Measurements from ENCODE around the gene BRMS1L.
"Not testable (repeated sequence)": the region's sequence is repeated elsewhere in the genome, so short reads cannot be mapped to it uniquely, and the experiment has no call there.

BRMS1L gene

GRCh38 chr14:35821564-35822411, 4.3 kb upstream of the BRMS1L start:
- no peak for DNase-seq

- no peak for DNase-seq
Measured at GRCh38 chr14:35822501-35822900, 3.6 kb upstream of the BRMS1L start.

GRCh38 chr14:35824446-35825165, 1.5 kb upstream of the BRMS1L start:
- not testable (repeated sequence) for DNase-seq

DNA sequence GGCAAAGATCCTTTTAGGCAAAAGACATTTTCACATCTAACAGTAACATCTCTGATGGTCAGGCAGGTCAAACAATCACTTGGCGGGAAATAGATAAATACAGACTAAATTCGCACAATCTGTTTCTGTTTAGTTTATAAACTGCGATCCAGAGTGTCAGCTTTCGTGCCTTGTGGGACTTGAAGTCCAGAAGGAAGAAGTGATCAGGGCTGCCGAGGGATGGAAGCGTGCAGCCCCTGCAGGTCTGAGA, 245 bp upstream of the BRMS1L start:
- DNase-seq, result no peak

DNA sequence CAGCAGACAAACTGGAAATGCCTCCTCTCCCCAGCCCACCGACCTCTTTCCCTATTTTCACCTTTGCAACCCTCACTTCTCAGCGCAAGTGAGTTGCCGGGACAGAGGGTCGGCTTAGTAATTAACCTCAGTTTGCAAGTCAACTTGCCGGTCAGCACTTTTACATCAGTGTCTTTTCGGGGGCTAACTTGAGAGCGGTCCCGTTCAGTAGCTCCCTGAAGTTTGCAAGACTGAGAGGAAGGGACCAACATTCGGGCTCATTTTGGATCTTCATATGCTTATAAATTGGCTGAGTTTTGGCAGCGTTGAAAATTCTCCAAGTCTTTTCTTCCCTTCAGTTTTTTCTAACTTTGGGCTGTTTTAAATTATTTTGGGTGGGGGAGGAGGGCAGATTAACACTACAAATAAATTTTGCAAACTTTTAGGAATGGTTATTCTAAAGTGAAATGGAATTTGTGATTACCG, 846 bp downstream of the BRMS1L start:
- DNase-seq, result no peak

- DNase-seq, result no peak
Measured at GRCh38 chr14:35827678-35828472, 1.7 kb downstream of the BRMS1L start.

DNA sequence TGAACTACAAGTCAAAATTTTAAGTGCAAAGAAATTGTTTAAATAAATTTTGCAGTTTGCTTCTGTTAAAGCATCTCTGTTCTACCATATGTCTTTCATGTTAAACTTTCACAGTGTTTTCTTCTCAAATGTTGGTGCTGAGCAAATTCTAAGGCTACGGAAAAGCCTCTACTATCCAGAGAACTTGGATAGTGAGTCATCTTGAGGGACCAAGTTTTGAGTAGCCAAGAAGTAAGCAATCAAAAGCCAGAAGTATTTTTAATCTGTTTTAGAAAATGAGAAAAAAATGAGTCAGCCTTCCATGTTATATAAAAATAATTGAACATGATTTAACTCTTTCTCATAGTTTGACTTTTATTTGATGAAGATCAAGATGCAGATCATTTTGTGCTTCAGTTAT, 3.3 kb downstream of the BRMS1L start:
- no peak for DNase-seq

GRCh38 chr14:35835208-35835982, 9.3 kb downstream of the BRMS1L start:
- no peak for DNase-seq

- not testable (repeated sequence) for DNase-seq
Measured at GRCh38 chr14:35841704-35842103, 15.6 kb downstream of the BRMS1L start.

GRCh38 chr14:35842245-35842644, 16.1 kb downstream of the BRMS1L start:
- not testable (repeated sequence) for DNase-seq

GRCh38 chr14:35844494-35844893, 18.4 kb downstream of the BRMS1L start:
- DNase-seq, result no peak

DNA sequence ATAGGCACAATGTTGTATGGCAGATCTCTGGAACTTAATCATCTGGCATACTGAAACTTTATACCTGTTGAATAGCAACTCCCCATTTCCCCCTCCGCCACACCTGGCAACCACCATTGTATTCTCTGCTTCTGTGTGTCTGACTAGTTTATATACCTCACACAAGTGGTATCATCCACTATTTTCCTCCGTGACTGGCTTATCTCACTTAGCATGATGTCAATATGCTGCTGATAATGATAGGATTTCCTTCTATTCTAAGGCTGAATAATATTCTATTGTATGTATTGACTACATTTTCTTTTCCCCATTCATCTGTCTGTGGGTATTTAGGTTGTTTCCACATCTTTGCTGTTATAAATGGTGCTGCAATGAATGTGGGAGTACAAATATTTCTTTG, 21.5 kb downstream of the BRMS1L start:
- no peak for DNase-seq

GRCh38 chr14:35849122-35849521, 23.0 kb downstream of the BRMS1L start:
- no peak for DNase-seq

DNA sequence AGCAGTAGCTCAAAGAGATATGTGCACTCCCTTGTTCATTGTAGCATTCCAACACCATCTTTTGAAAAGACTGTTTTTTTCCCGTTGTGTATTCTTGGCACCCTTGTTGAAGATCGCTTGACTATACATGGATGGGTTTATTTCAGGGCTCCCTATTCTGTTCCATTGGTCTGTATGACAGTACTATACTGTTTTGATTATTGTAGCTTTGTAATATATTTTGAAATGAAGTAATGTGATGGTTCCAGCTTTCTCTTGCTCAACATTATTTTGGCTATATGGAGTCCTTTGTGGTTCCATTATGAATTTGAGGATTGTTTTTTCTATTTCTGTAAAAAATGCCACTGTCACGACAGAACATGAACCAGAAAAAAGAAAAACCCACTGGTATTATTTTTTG, 25.7 kb downstream of the BRMS1L start:
- no peak for DNase-seq

DNA sequence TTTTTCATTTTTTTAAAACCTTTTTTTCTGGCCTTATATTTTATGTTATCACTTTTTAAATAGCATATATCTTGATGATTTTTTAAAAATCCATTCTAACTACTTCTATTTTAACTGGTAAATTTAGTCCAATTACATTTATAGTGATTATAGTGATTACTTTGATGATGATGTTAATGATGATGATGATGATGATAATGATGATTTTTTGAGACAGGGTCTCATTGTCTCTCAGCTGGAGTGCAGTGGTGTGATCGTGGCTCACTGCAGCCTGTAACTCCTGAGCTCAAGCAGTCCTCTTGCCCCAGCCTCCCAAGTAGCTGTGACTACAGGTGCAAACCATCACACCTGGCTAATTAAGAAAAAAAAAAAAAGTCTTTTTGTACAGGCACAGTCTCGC, 27.1 kb downstream of the BRMS1L start:
- no peak for DNase-seq

DNA sequence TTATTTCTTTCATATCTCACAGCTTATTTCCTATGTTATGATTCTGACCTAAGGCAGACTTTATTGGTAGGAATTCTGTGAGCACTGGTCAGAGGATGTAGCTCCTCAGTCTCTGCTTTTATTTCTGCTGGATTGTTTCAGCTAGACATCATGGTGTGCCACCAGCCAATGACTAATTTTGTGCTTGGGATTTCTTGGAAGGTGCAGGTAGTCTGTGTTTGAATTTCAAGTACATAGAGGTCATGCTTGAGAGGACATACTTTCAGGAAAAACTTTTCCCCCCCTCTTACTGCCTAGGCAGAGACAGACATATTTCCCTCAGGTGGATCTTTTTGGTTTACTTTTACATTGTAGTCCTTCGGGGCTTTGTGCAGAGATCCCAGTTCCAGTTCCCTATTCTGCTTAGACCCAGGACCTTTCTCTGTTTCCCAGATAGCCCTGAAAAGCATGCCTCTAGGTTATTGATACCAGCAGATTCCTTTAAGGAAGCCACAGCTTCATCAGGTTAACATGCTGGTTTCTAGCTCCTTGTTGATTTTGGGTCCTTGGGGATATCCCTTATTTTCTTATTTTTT, 28.6 kb downstream of the BRMS1L start:
- DNase-seq, result no peak

GRCh38 chr14:35855876-35856481, 29.8 kb downstream of the BRMS1L start:
- DNase-seq, result no peak

DNA sequence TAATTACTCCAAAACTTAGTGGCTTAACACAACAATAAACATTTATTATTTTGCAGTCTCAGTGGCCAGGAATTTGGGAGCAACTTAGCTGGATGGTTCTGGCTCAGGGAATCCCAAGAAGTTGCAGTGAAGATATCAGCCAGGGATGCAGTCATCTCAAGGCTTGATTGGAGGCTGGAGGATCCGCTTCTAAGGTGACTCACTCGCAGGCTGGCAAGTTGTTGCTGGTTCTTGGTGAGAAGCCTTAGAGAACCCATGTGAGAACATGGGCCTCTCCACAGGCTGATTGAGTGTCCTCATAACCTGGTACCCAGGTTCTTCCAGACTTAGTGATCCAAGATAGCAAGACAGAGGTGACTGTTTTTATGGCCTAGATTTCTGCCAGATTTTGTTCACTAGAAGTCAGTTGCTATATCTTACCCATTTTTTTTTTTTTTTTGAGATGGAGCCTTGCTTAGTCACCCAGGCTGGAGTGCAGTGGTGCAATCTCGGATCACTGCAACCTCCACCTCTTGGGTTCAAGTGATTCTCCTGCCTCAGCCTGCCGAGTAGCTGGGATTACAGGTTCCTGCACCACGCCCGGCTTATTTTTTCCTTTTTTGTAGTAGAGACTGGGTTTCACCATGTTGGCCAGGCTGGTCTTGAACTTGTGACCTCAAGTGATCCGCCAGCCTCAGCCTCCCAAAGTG, 32.5 kb downstream of the BRMS1L start:
- no peak for DNase-seq

DNA sequence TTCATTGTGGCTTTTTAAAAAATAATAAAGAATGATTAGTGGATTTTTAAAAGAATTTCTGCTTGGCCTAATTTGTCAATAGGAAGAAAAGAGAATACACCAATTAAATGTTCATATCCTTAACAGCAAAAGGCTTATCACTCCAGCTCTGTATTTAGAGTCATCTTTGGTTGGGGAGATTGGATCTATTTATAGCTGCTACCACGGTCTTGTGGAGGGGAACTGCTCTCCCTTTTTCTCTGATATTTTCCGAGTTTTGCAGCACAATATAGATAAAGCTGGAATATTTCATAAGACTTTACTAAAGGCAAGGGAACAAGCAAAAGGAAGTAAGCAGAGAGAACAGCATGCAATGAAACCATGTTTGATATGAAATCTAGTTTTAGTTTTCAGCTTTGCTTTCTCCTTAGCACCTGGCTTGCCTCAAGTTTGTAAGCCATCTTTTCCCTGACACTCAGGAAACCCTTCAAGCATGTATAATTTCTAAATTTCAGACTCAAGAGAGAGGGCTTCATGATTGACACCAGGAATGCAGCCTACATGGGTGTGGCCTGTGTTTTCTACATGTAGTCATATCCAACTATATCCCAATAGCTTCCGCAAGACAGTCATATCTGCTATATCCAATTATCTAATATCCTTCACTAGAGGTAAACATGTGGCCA, 35.2 kb downstream of the BRMS1L start:
- DNase-seq, result no peak

DNA sequence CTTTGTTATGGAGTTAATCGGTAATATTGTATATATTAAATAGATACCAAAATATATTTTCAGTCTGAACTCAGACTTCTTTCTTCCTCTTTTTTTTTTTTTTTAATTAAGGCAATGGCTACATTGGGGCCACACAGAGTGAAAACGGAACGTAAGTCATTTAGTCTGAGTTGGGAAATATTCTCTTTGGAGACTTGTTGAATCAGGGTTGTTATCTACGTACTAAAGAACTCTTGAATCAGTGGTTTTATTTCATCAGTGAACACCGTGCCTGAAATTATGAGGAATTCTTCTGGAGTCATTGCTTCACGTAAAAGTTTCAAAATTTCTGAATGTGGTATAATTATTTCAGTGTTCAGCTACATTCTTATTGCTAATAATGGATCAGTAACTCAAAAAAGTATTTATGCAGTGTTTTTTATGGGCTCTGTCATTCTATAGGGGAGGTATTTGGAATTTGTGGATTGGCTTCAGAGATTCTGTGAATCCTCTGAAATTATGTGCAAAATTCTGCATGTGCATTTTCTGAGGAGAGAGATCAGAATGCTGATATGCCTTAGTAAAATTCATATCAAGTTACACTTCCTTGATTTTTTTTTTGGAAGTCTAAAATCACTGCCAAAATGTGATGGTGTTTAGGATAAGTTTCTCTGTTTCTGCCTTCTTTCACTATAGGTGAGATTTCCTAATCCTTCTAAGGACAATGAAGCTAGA, 39.6 kb downstream of the BRMS1L start:
- DNase-seq, result no peak
